HEK293 (cell line): ENCODE data around the gene ZKSCAN4.

Experiments used
- CTCF ChIA-PET: fragments of 350-600 bp; formaldehyde crosslinking; extraction: SDS; loops from one replicate; lab custom pipeline; 2021; ENCODE audit warnings: antibody characterized with exemption; lab: Yijun Ruan, JAX
- POLR2A ChIA-PET: fragments of 300-600 bp; formaldehyde crosslinking; extraction: SDS; loops from one replicate; lab custom pipeline; 2020; ENCODE audit warnings: antibody characterized with exemption, inconsistent platforms; lab: Yijun Ruan, JAX
- H3K27ac ChIP-seq: fragments of 200-500 bp; sonication (Bioruptor generic); 2 replicates; pipeline ENCODE4 v1.5.1; 2014; ENCODE audit warnings: low read depth, low read length, control low read depth, inconsistent platforms; ENCODE audit errors: extremely low read depth
- H3K36me3 ChIP-seq, 2 experiments: fragments of 200-500 bp in 1 of 2; sonication (Bioruptor generic) in 1 of 2; 1 replicate in 1 of 2; 2 replicates in 1 of 2; pipeline ENCODE4 v1.5.1; 2014 to 2017; ENCODE audit warnings: inconsistent platforms in 2 of 2, low read length in 2 of 2; ENCODE audit not compliant: control insufficient read depth in 2 of 2, insufficient read depth in 1 of 2
- H3K4me1 ChIP-seq: fragments of 200-500 bp; sonication (Bioruptor generic); 2 replicates; pipeline ENCODE4 v1.5.1; 2014; ENCODE audit warnings: mild to moderate bottlenecking, low read length, inconsistent platforms; ENCODE audit not compliant: control insufficient read depth, insufficient read depth
- H3K4me3 ChIP-seq: 2 replicates; pipeline ENCODE4 v1.5.1; 2011; ENCODE audit warnings: low read depth, mild to moderate bottlenecking, control low read depth, low read length, moderate library complexity
- H3K9me3 ChIP-seq: fragments of 200-500 bp; sonication (Bioruptor generic); 2 replicates; pipeline ENCODE4 v1.5.1; 2014; ENCODE audit warnings: low read depth, low read length, inconsistent platforms; ENCODE audit not compliant: control insufficient read depth, insufficient read depth
- BCL6B ChIP-seq: fragments of 450-650 bp; formaldehyde crosslinking; IDR thresholded peaks from 2 replicates; pipeline ENCODE4 v1.5.1; 2017; ENCODE audit warnings: missing biosample characterization, missing genetic modification characterization
- GFI1B ChIP-seq: fragments of 450-650 bp; formaldehyde crosslinking; IDR thresholded peaks from 2 replicates; pipeline ENCODE4 v1.5.1; 2016; ENCODE audit warnings: missing biosample characterization, missing genetic modification characterization
- PBX3 ChIP-seq: sonication (generic); formaldehyde crosslinking; IDR thresholded peaks from 2 replicates; pipeline ENCODE4 v1.8.1; 2022; ENCODE audit warnings: mild to moderate bottlenecking, moderate library complexity, missing genetic modification reagents
- PRDM2 ChIP-seq: fragments of 450-650 bp; formaldehyde crosslinking; IDR thresholded peaks from 2 replicates; pipeline ENCODE4 v1.5.1; 2016; ENCODE audit warnings: missing biosample characterization, missing genetic modification characterization, borderline replicate concordance
- SCRT2 ChIP-seq: fragments of 450-650 bp; formaldehyde crosslinking; IDR thresholded peaks from 2 replicates; pipeline ENCODE4 v1.5.1; 2016; ENCODE audit warnings: missing biosample characterization, missing genetic modification characterization
- SETDB1 ChIP-seq: IDR thresholded peaks from one replicate; pipeline ENCODE4 v1.6.1; 2017; ENCODE audit warnings: mild to moderate bottlenecking, low read length, moderate library complexity, mixed read lengths; ENCODE audit not compliant: insufficient read length
- ZBTB44 ChIP-seq: fragments of 450-650 bp; IDR thresholded peaks from 2 replicates; pipeline ENCODE4 v1.5.1; 2018; ENCODE audit warnings: missing biosample characterization, mild to moderate bottlenecking, missing genetic modification characterization
- ZBTB7A ChIP-seq: fragments of 450-650 bp; formaldehyde crosslinking; IDR thresholded peaks from 2 replicates; pipeline ENCODE4 v1.5.1; 2016; ENCODE audit warnings: low read depth, missing biosample characterization, missing genetic modification characterization
- ZNF148 ChIP-seq: fragments of 450-650 bp; formaldehyde crosslinking; IDR thresholded peaks from 2 replicates; pipeline ENCODE4 v1.5.0; 2017; ENCODE audit warnings: missing biosample characterization, missing genetic modification characterization, borderline replicate concordance
- ZNF23 ChIP-seq: fragments of 450-650 bp; formaldehyde crosslinking; IDR thresholded peaks from 2 replicates; pipeline ENCODE4 v1.5.1; 2016; ENCODE audit warnings: missing biosample characterization, missing genetic modification characterization, borderline replicate concordance
- ZNF280D ChIP-seq: fragments of 450-650 bp; formaldehyde crosslinking; IDR thresholded peaks from 2 replicates; pipeline ENCODE4 v1.5.1; 2016; ENCODE audit warnings: missing biosample characterization, missing genetic modification characterization
- ZNF416 ChIP-seq: fragments of 450-650 bp; formaldehyde crosslinking; IDR thresholded peaks from 2 replicates; pipeline ENCODE4 v1.5.1; 2016; ENCODE audit warnings: missing biosample characterization, missing genetic modification characterization
- ZNF510 ChIP-seq: fragments of 450-650 bp; formaldehyde crosslinking; IDR thresholded peaks from 2 replicates; pipeline ENCODE4 v1.5.1; 2018; ENCODE audit warnings: mild to moderate bottlenecking, missing genetic modification characterization, missing biosample characterization; ENCODE audit not compliant: insufficient replicate concordance
- ZNF580 ChIP-seq: fragments of 450-650 bp; formaldehyde crosslinking; IDR thresholded peaks from 2 replicates; pipeline ENCODE4 v1.5.1; 2016; ENCODE audit warnings: missing biosample characterization, missing genetic modification characterization
- ZNF623 ChIP-seq: fragments of 450-650 bp; formaldehyde crosslinking; IDR thresholded peaks from 2 replicates; pipeline ENCODE4 v1.5.1; 2016; ENCODE audit warnings: missing biosample characterization, missing genetic modification characterization
- ZNF645 ChIP-seq: fragments of 450-650 bp; formaldehyde crosslinking; IDR thresholded peaks from 2 replicates; pipeline ENCODE4; 2016; ENCODE audit warnings: missing biosample characterization, missing genetic modification characterization
- ZNF747 ChIP-seq: fragments of 450-650 bp; formaldehyde crosslinking; IDR thresholded peaks from 2 replicates; pipeline ENCODE4 v1.5.1; 2016; ENCODE audit warnings: missing biosample characterization, missing genetic modification characterization
- ZNF768 ChIP-seq: fragments of 450-650 bp; formaldehyde crosslinking; IDR thresholded peaks from 2 replicates; pipeline ENCODE4 v1.5.1; 2018; ENCODE audit warnings: missing biosample characterization, mild to moderate bottlenecking, missing genetic modification characterization
- ZNF785 ChIP-seq: fragments of 450-650 bp; formaldehyde crosslinking; IDR thresholded peaks from 2 replicates; pipeline ENCODE4 v1.5.1; 2016; ENCODE audit warnings: missing biosample characterization, missing genetic modification characterization

ZKSCAN4 gene

GRCh38 chr6:28240471-28240870 lies 11.6 kb downstream of the ZKSCAN4 start:
- Histone ChIP-seq H3K27ac (no peak overlapping the region), H3K4me3 (no peak overlapping the region), H3K36me3 (peaks cover 9 to 23% of the 10 kb centered on the region in 2 experiments), H3K9me3 (no peaks in the 10 kb centered on the region), H3K4me1 (no peaks in the 10 kb centered on the region)
- POLR2A ChIA-PET: no interaction called here
- CTCF ChIA-PET: no interaction called here
- no peak for TF ChIP-seq ZBTB44
- TF ChIP-seq ZBTB7A: no peak
- TF ChIP-seq SETDB1: no peak
- no peak for TF ChIP-seq ZNF23 (tag by site-specific recombination)
- TF ChIP-seq ZNF510 (tag by site-specific recombination): no peak
- no peak for TF ChIP-seq ZNF768
- no peak for TF ChIP-seq BCL6B
- no peak for TF ChIP-seq ZNF623
- no peak for TF ChIP-seq ZNF785 (tag by site-specific recombination)
- no peak for TF ChIP-seq SCRT2
- TF ChIP-seq ZNF747 (tag by site-specific recombination): no peak
- no peak for TF ChIP-seq ZNF580 (tag by site-specific recombination)
- TF ChIP-seq ZNF148 (tag by site-specific recombination): no peak
- TF ChIP-seq PBX3: no peak
- TF ChIP-seq ZNF645 (tag by site-specific recombination): no peak
- no peak for TF ChIP-seq GFI1B (tag by site-specific recombination)
- no peak for TF ChIP-seq PRDM2 (tag by site-specific recombination)
- no peak for TF ChIP-seq ZNF280D
- TF ChIP-seq ZNF416 (tag by site-specific recombination): no peak
- TF ChIP-seq, all 188 proteins: peak for 0
